ENCODE results near the gene TDRD12.
"Not testable (repeated sequence)": the region's sequence is repeated elsewhere in the genome, so short reads cannot be mapped to it uniquely, and the experiment has no call there.

The TDRD12 gene

GRCh38 chr19:32692727-32693061 lies 26.9 kb upstream of the TDRD12 start:
- no peak for DNase-seq (ENCODE audit: low spot score)

GRCh38 chr19:32693151-32694108 lies 26.1 kb upstream of the TDRD12 start:
- not testable (repeated sequence) for DNase-seq (ENCODE audit: low spot score)

GRCh38 chr19:32694316-32694715 lies 25.3 kb upstream of the TDRD12 start:
- DNase-seq (ENCODE audit: low spot score), result not testable (repeated sequence)

- not testable (repeated sequence) for DNase-seq (ENCODE audit: low spot score)
Observed at GRCh38 chr19:32694851-32695250, 24.7 kb upstream of the TDRD12 start.

GRCh38 chr19:32695506-32695905 lies 24.1 kb upstream of the TDRD12 start:
- DNase-seq (ENCODE audit: low spot score), result not testable (repeated sequence)

GRCh38 chr19:32696771-32697170 lies 22.8 kb upstream of the TDRD12 start:
- DNase-seq (ENCODE audit: low spot score), result not testable (repeated sequence)

- not testable (repeated sequence) for DNase-seq (ENCODE audit: low spot score)
Observed at GRCh38 chr19:32700129-32700528, 19.4 kb upstream of the TDRD12 start.

- DNase-seq (ENCODE audit: low spot score), result no peak
Observed at GRCh38 chr19:32702010-32702409, 17.6 kb upstream of the TDRD12 start.

- not testable (repeated sequence) for DNase-seq (ENCODE audit: low spot score)
Observed at GRCh38 chr19:32704006-32704405, 15.6 kb upstream of the TDRD12 start.

- DNase-seq (ENCODE audit: low spot score), result no peak
Observed at GRCh38 chr19:32708457-32708856, 11.1 kb upstream of the TDRD12 start.

GRCh38 chr19:32709032-32709431 lies 10.5 kb upstream of the TDRD12 start:
- no peak for DNase-seq (ENCODE audit: low spot score)

GRCh38 chr19:32711747-32712146 lies 7.8 kb upstream of the TDRD12 start:
- DNase-seq (ENCODE audit: low spot score), result no peak

- DNase-seq (ENCODE audit: low spot score), result not testable (repeated sequence)
Observed at GRCh38 chr19:32716203-32716602, 3.4 kb upstream of the TDRD12 start.

GRCh38 chr19:32717496-32717895 lies 2.1 kb upstream of the TDRD12 start:
- peak; percentile 66 for DNase-seq (ENCODE audit: low spot score)

GRCh38 chr19:32718286-32718685 lies 1.3 kb upstream of the TDRD12 start:
- no peak for DNase-seq (ENCODE audit: low spot score)

- DNase-seq (ENCODE audit: low spot score), result no peak
Observed at GRCh38 chr19:32720216-32720935, 809 bp downstream of the TDRD12 start.

GRCh38 chr19:32720936-32721250 lies 1.3 kb downstream of the TDRD12 start:
- no peak for DNase-seq (ENCODE audit: low spot score)

GRCh38 chr19:32735936-32736335 lies 16.4 kb downstream of the TDRD12 start:
- DNase-seq (ENCODE audit: low spot score), result no peak

- DNase-seq (ENCODE audit: low spot score), result no peak
Observed at GRCh38 chr19:32743021-32743420, 23.5 kb downstream of the TDRD12 start.

- DNase-seq (ENCODE audit: low spot score), result no peak
Observed at GRCh38 chr19:32743447-32743846, 23.9 kb downstream of the TDRD12 start.

GRCh38 chr19:32744555-32745325 lies 25.2 kb downstream of the TDRD12 start:
- no peak for DNase-seq (ENCODE audit: low spot score)

GRCh38 chr19:32745594-32746251 lies 26.2 kb downstream of the TDRD12 start:
- DNase-seq (ENCODE audit: low spot score), result not testable (repeated sequence)
